Measurements from ENCODE around the gene DOP1B.

Gene DOP1B

DNA sequence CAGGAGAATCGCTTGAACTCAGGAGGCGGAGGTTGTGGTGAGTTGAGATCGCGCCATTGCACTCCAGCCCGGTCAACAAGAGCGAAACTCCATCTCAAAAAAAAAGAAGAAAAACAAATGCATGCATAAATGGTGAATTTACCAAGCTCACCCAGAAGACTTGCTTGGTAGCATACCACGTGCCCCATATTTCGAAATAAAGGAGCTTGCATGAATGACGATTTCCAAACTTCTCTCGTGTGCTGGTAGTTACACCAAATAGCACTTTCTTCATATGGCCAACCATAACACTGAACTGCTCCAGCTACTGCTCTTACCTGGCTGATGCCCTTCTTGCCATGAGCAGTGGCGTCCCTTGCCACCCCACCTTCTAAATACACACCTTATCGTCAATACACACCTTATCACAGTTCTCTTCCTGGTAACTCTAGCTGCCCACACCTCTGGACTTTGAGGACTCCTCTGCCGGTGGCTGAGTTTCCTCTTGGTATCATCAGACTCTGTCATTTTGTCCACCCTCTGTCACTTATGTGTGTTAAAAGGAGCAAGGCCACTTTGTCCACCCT, 2.8 kb downstream of the DOP1B start:
- ATAC-seq: no peak
- peaks cover 43% of the 10 kb centered on the region for H3K4me1 Mint-ChIP-seq
- H3K4me3 Mint-ChIP-seq: no peak overlapping the region
- H3K27me3 Mint-ChIP-seq: no peaks in the 10 kb centered on the region
- no peak overlapping the region for H3K27ac Mint-ChIP-seq
- H3K9me3 Mint-ChIP-seq: no peaks in the 10 kb centered on the region
- H3K36me3 Mint-ChIP-seq: peaks cover 24% of the 10 kb centered on the region

DNA sequence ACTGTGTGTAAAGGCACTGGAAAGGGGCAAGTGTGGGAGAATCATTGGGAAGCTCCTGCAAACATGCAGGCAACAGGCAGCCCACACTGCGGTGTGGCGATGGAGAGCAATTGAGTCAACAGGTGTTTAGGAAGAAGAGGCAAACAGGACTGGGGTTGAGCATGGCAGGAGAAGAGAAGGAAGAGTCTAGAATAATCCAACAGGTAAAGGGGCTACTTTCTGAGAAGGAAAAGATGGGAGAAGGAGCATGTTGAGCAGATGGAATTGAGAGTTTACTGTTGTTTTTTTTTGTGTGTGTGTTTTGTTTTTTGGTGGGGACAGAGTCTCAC, 4.2 kb downstream of the DOP1B start:
- no peak overlapping the region for H3K4me3 Mint-ChIP-seq
- H3K4me1 Mint-ChIP-seq: peaks cover 35% of the 10 kb centered on the region
- H3K27me3 Mint-ChIP-seq: no peaks in the 10 kb centered on the region
- no peak for ATAC-seq
- H3K27ac Mint-ChIP-seq: no peak overlapping the region
- peaks cover 24% of the 10 kb centered on the region for H3K36me3 Mint-ChIP-seq
- no peaks in the 10 kb centered on the region for H3K9me3 Mint-ChIP-seq

- H3K4me1 Mint-ChIP-seq: peaks cover 34% of the 10 kb centered on the region
- no peaks in the 10 kb centered on the region for H3K27me3 Mint-ChIP-seq
- ATAC-seq: no peak
- H3K27ac Mint-ChIP-seq: no peak overlapping the region
- H3K9me3 Mint-ChIP-seq: no peaks in the 10 kb centered on the region
- H3K4me3 Mint-ChIP-seq: no peak overlapping the region
- peaks cover 38% of the 10 kb centered on the region for H3K36me3 Mint-ChIP-seq
These were observed 6.0 kb downstream of the DOP1B start for GRCh38 chr21:36162631-36163030.

DNA sequence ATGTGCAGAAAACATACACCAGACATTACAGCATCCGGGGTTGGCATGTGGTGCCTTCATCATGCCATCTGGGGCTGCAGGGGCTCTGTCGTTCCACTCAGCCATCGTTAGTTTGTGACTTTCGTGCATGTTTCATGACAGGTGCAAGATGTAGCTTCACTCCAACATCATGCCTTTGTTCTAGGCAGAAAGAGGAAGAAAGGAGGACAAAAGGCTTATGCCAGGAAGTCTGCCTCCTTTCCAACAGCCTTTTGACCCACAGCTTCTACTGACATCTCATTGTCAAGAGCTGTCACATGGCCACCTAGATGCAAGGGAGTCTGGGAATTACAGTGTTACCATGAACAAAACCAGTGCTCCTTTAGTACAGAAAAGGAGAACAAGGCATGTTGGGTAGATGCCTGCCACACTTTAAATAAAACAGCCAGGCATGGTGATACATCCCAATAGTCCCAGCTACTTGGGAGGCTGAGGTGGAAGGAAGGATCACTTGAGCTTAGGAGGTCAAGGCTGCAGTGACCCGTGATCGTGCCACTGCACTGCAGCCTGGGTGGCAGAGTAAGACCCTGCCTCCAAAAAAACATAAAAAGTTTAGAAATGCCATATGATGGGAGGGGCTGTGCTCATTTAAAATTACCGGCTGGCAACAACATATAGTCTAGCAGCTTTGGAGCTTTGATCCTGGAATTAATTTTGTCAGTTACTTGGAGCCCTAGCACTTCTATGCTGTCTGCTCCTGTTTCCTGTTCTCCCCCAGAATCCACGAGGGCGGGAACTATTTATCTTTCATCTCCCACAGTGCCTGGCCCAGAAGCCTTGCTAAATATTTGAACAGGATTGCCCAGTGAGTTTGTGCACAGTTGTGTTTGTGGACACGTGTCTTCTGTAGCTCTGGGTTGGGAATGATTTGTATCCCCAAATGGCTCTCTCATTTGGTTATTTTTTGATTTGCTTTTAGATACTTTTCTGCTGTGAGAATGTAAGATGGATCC, 7.4 kb downstream of the DOP1B start:
- Mint-ChIP-seq H3K27me3 (no peaks in the 10 kb centered on the region), H3K27ac (no peak overlapping the region), H3K4me1 (peaks cover 29% of the 10 kb centered on the region), H3K4me3 (no peak overlapping the region), H3K36me3 (peaks cover 45% of the 10 kb centered on the region), H3K9me3 (no peaks in the 10 kb centered on the region)
- no peak for ATAC-seq

- no peaks in the 10 kb centered on the region for H3K27me3 Mint-ChIP-seq
- no peaks in the 10 kb centered on the region for H3K9me3 Mint-ChIP-seq
- H3K27ac Mint-ChIP-seq: no peak overlapping the region
- peaks cover 50% of the 10 kb centered on the region for H3K36me3 Mint-ChIP-seq
- H3K4me1 Mint-ChIP-seq: peaks cover 29% of the 10 kb centered on the region
- ATAC-seq: no peak
- no peak overlapping the region for H3K4me3 Mint-ChIP-seq
These were observed 8.7 kb downstream of the DOP1B start for GRCh38 chr21:36165356-36165755.

DNA sequence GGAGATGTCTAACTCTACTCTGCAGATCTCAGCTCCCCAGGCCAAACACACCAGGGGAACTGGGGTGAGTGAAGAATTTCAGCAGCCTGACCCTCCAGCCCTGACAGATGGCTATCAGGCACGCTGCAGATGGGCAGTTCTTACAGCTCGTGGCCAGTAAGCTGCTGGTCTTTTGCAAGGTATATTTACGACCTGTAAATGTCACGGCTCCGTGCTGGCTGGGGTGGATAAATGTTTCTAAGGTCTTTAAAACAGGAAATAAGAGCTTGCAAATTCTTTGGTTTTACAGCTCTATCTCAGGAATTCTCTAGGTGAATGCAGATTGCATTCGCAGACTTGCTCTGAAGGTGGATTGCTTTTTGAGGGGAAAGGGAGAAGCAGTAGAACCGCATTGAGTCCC, 10.1 kb downstream of the DOP1B start:
- Mint-ChIP-seq H3K4me1 (peaks cover 24% of the 10 kb centered on the region), H3K27ac (no peak overlapping the region), H3K4me3 (no peak overlapping the region), H3K36me3 (peaks cover 47% of the 10 kb centered on the region), H3K9me3 (no peaks in the 10 kb centered on the region), H3K27me3 (no peaks in the 10 kb centered on the region)
- ATAC-seq: no peak

GRCh38 chr21:36167541-36167940, 10.9 kb downstream of the DOP1B start:
- H3K4me3 Mint-ChIP-seq: no peak overlapping the region
- H3K9me3 Mint-ChIP-seq: no peaks in the 10 kb centered on the region
- peaks cover 46% of the 10 kb centered on the region for H3K36me3 Mint-ChIP-seq

DNA sequence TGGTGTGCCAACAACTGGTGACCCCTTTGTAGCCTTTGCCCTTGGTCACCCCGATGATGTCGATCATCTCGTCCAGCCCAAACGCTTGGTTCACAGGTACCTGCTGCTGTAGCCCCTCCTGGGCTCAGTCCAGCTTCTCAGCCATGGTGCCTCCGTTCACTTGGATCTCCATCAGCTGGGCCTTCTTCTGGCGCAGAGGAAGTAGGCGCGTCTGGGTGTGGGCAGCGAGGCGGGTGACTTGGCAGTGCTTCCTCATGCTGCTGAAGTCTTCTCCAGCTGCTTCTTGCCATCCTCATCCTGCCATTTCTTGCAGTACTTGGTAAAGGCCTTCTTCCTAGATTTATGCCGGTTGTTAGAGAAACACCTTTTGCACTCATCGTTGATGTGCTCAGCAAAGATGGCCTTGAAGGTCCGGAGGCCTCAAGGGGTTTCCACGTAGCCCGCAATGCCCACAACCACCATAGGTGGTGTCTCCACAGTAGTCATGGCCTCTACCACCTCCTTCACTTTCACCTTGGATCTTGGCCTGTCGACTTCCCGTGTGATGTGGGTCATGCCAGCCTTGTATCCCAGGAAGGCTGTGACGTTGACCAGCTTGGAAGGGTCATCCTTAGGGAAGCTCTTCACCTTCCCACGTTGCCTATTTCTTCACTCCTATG, 13.0 kb downstream of the DOP1B start:
- no peak for ATAC-seq
- Mint-ChIP-seq H3K27ac (no peak overlapping the region), H3K36me3 (peaks cover 44% of the 10 kb centered on the region), H3K4me3 (no peak overlapping the region), H3K4me1 (peaks cover 13% of the 10 kb centered on the region), H3K9me3 (no peaks in the 10 kb centered on the region), H3K27me3 (no peaks in the 10 kb centered on the region)

More at GRCh38 chr21:36167541-36167940, 10.9 kb downstream of the DOP1B start:
- H3K27ac Mint-ChIP-seq: no peak overlapping the region
- ATAC-seq: no peak
- H3K4me1 Mint-ChIP-seq: peaks cover 26% of the 10 kb centered on the region
- no peaks in the 10 kb centered on the region for H3K27me3 Mint-ChIP-seq

DNA sequence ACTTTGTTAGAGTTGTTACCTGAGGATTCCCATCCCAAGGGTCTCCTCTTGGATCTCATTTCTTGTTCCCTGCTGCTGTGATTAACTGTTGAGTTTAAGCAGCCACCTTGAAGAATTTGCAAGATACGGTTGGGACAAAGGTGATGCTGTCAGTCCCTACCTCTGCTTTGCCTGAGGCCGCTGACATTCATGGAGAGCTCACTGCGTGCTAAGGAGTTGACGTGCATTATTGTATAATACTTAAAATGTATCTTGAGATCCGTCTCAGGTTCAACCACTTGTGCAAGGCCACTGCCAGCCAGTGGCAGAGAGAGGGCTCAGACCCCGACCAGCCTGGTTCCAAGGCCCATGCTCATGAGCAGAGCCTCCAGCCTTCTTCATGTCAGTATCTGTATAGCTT, 14.2 kb downstream of the DOP1B start:
- Mint-ChIP-seq H3K4me3 (no peak overlapping the region), H3K27me3 (no peaks in the 10 kb centered on the region), H3K4me1 (peaks cover 19% of the 10 kb centered on the region), H3K9me3 (no peaks in the 10 kb centered on the region), H3K36me3 (peaks cover 56% of the 10 kb centered on the region), H3K27ac (no peak overlapping the region)
- ATAC-seq: no peak

- ATAC-seq: no peak
- Mint-ChIP-seq H3K36me3 (peaks cover 56% of the 10 kb centered on the region), H3K4me1 (peaks cover 20% of the 10 kb centered on the region), H3K27me3 (no peaks in the 10 kb centered on the region), H3K9me3 (no peaks in the 10 kb centered on the region), H3K4me3 (no peak overlapping the region), H3K27ac (peak overlapping the region; percentile 37)
These were observed 14.7 kb downstream of the DOP1B start for GRCh38 chr21:36171336-36171735.

DNA sequence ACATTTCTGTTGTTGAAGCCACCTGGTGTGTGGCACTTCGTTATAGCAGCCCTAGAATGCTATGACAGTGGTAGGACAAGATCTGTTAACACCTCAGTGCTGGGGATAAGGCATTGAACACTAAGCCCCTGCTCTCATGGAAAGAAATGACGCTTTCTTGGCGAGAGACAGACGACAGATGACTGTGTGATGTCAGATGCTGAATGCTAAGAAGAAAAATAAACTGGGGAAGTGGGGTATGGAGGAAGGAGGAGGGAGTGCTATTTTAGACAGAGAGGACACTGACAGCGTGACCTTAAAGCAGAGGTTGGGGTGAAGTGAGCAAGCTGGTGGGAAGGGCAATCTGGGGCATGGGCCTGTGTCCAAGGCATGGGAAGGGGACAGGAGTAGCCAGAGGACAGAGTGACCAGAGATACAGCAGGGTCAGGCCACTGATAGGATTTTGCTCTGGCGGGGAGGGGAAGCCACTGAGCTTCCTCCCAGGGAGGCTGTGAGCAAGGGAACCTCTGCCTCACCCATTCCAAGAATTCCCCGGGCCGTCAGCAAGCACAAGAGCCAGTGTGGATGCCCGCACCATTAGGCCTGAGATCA, 15.2 kb downstream of the DOP1B start:
- Mint-ChIP-seq H3K36me3 (peaks cover 51% of the 10 kb centered on the region), H3K27me3 (no peaks in the 10 kb centered on the region), H3K4me3 (no peak overlapping the region), H3K9me3 (no peaks in the 10 kb centered on the region), H3K27ac (peak overlapping the region; percentile 37), H3K4me1 (peaks cover 20% of the 10 kb centered on the region)
- ATAC-seq: no peak

- H3K36me3 Mint-ChIP-seq: peaks cover 44% of the 10 kb centered on the region
- H3K4me3 Mint-ChIP-seq: no peak overlapping the region
- H3K9me3 Mint-ChIP-seq: no peaks in the 10 kb centered on the region
- peaks cover 22% of the 10 kb centered on the region for H3K4me1 Mint-ChIP-seq
- peak overlapping the region; percentile 48 for H3K27ac Mint-ChIP-seq
- no peak for ATAC-seq
- no peaks in the 10 kb centered on the region for H3K27me3 Mint-ChIP-seq
These were observed 18.2 kb downstream of the DOP1B start for GRCh38 chr21:36174780-36175179.

DNA sequence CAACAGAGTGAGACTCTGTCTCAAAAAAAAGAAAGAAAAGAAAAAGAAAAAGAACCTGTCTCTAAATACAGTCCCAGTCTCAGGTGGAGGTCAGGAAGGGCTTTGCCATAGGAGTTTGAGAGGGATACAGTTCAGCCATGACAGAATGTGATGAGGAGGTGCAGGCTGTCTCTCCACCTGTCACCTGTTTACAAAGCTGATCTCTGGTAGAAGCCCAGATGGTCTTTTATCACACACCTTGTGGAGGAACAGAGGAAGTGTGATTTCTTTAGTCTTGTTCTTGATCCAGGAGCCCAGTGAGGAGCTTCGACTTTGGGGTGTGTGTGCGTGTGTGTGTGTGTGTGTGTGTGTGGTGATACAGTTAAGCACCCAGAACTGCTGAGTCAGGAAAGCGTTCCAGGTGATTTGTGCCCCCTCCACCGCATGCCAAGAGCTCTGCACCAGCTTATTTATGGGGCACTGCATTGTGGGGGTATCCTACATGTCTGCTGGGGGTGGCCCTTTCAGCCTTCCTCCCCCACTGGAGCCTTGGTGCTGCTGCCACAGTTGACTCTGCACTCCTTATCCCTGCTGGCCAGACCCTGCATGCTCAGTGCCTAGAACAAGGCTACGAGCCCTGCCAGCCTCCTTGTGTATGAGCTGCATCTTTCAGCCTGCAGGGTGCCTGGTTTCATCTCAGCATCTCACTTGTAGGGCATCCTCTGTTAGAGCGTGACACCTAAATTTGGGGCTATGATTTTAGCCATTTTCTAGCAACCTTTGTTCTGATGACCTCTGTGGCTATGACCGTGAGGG, 19.3 kb downstream of the DOP1B start:
- H3K9me3 Mint-ChIP-seq: no peaks in the 10 kb centered on the region
- ATAC-seq: no peak
- no peaks in the 10 kb centered on the region for H3K27me3 Mint-ChIP-seq
- no peak overlapping the region for H3K4me3 Mint-ChIP-seq
- peaks cover 20% of the 10 kb centered on the region for H3K4me1 Mint-ChIP-seq
- H3K36me3 Mint-ChIP-seq: peaks cover 41% of the 10 kb centered on the region
- H3K27ac Mint-ChIP-seq: peak overlapping the region; percentile 48

- Mint-ChIP-seq H3K9me3 (no peaks in the 10 kb centered on the region), H3K27me3 (no peaks in the 10 kb centered on the region), H3K4me1 (peaks cover 37% of the 10 kb centered on the region), H3K27ac (no peak overlapping the region), H3K36me3 (peaks cover 35% of the 10 kb centered on the region), H3K4me3 (no peak overlapping the region)
- ATAC-seq: no peak
These were observed 21.7 kb downstream of the DOP1B start for GRCh38 chr21:36178349-36178748.

DNA sequence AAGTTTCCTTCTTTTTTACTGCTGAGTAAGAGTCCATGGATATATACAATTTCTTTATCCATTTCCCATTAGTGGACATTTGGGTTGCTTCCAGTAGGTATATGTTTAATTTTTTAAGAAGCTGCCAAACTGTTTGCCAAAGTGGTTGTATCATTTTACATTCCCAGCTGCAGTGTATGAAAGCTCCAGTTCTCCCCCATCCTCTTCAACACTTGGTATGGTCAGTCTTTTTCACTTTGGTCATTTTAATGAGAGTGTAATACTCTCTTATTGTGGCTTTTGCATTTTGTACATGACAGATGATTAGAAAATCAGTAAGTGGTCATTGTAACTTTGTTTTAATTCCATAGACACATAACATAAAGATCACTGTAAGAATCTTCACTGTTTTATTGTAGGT, 22.5 kb downstream of the DOP1B start:
- Mint-ChIP-seq H3K27me3 (no peaks in the 10 kb centered on the region), H3K9me3 (no peaks in the 10 kb centered on the region), H3K36me3 (peaks cover 35% of the 10 kb centered on the region), H3K27ac (no peak overlapping the region), H3K4me1 (peaks cover 41% of the 10 kb centered on the region), H3K4me3 (no peak overlapping the region)
- ATAC-seq: no peak
